ENCODE results near the gene TMEM19.

TMEM19 gene

GRCh38 chr12:71752891-71753290 is 67.0 kb downstream of the TMEM19 start:
- no peaks in the 10 kb centered on the region for H3K27me3 ChIP-seq (ENCODE audit: insufficient read depth, poor library complexity, severe bottlenecking)
- peaks cover 6% of the 10 kb centered on the region for H3K4me1 ChIP-seq (ENCODE audit: insufficient read depth, poor library complexity, severe bottlenecking)
- no peak overlapping the region for H3K4me3 ChIP-seq (ENCODE audit: severe bottlenecking)
- no peak for ATAC-seq (ENCODE audit: low read depth)
- H3K27ac ChIP-seq (ENCODE audit: poor library complexity, severe bottlenecking): no peak overlapping the region
- TF ChIP-seq CTCF (IDR thresholded peaks at IDR 0.05; ENCODE audit: poor library complexity, severe bottlenecking): no peak
- H3K36me3 ChIP-seq (ENCODE audit: low read depth): peaks cover 22% of the 10 kb centered on the region
- DNase-seq (ENCODE audit: low spot score): no peak
- H3K9me3 ChIP-seq (ENCODE audit: severe bottlenecking): no peaks in the 10 kb centered on the region

All from RWPE2 (cell line).